Measurements from ENCODE around the gene POP7.

GRCh38 chr7:100714725-100715124 lies 8.8 kb downstream of the POP7 start:
- no peak for TF ChIP-seq EZH2 (IDR thresholded peaks at IDR 0.05; ENCODE audit: insufficient read depth, low read length)
- no peak for TF ChIP-seq CTCF (IDR thresholded peaks at IDR 0.05; ENCODE audit: insufficient read depth, low read depth, low read length)
